Measurements from ENCODE around the gene ZFAND2B. TPM values are rescaled to one million over a fixed set of nuclear protein-coding genes. Genes with fewer than 3 reads are reported as not detected.

The ZFAND2B gene
- total and polyA plus RNA-seq, 2 donors (not counting 1 experiment from before 2014, with no cell fraction given): 55.2 to 115 TPM

- Mint-ChIP-seq H3K4me1 (peaks cover 88% of the 10 kb centered on the region), H3K27ac (peak overlapping the region; percentile 96), H3K4me3 (peak overlapping the region; percentile 87), H3K9me3 (ENCODE audit: insufficient read depth) (no peaks in the 10 kb centered on the region), H3K27me3 (no peaks in the 10 kb centered on the region)
- WGBS (ENCODE audit: insufficient coverage): 71% methylated on average over 11 of the region's 17 CpGs
- Histone ChIP-seq H3K4me1 (ENCODE audit: control insufficient read depth in 2 of 2, insufficient read depth in 2 of 2, low read length in 2 of 2) (peaks cover 73 to 80% of the 10 kb centered on the region in 2 donors), H3K9ac (ENCODE audit: low read length) (peak overlapping the region; percentile 30), H3K9me3 (ENCODE audit: control extremely low read depth in 1 of 3, control insufficient read depth in 2 of 3, insufficient read depth in 1 of 3, low read length in 2 of 3) (no peaks in the 10 kb centered on the region), H2AFZ (ENCODE audit: insufficient read depth, low read depth, low read length, poor library complexity, severe bottlenecking) (no peak overlapping the region), H3K79me2 (ENCODE audit: control insufficient read depth, insufficient read depth, low read length) (peaks cover 76% of the 10 kb centered on the region), H3K4me3 (ENCODE audit: control extremely low read depth in 1 of 5, extremely low read depth in 1 of 5, insufficient read depth in 1 of 5, low read depth in 2 of 5, low read length in 4 of 5) (peak overlapping the region in 4 of 5 experiments; percentile 3 to 53 (median 28)), H3K36me3 (replicated peaks in 1 of 2; ENCODE audit: control extremely low read depth in 1 of 2, control insufficient read depth in 1 of 2, extremely low read depth in 1 of 2, insufficient read depth in 2 of 2, low read length in 1 of 2) (peaks cover 2 to 35% of the 10 kb centered on the region in 2 experiments), H3K27ac (ENCODE audit: low read length in 2 of 2) (peak overlapping the region; percentile 75 to 92), H3K27me3 (replicated peaks in 1 of 4; ENCODE audit: control extremely low read depth in 1 of 4, control insufficient read depth in 3 of 4, insufficient read depth in 4 of 4, low read length in 3 of 4) (no peaks in the 10 kb centered on the region), H3K4me2 (replicated peaks; ENCODE audit: low read depth, low read length, poor library complexity, severe bottlenecking) (peak overlapping the region; percentile 93), H4K20me1 (ENCODE audit: control insufficient read depth, insufficient read depth, low read length, poor library complexity, severe bottlenecking) (peaks cover 15% of the 10 kb centered on the region)
- TF ChIP-seq CTCF (IDR thresholded peaks at IDR 0.05) (no peak), EZH2 (IDR thresholded peaks at IDR 0.05; ENCODE audit: borderline replicate concordance, insufficient read depth, low read depth, low read length, poor library complexity, severe bottlenecking) (no peak)
- ATAC-seq (ENCODE audit: low read depth) (peak; percentile 21), DNase-seq (peak; percentile 55)
- ChIA-PET CTCF (interaction anchor here (1.0 to 6.8 kb wide), 7 partner anchors 9 to 72 kb away, joined by 3 to 69 read pairs (median 8); partner anchors contain the start of genes ANKZF1, ATG9A and DNAJB2), POLR2A (interaction anchor here (0.6 to 3.3 kb wide), 8 partner anchors 9 to 47 kb away, joined by 3 to 39 read pairs (median 6); partner anchors contain the start of genes ABCB6, ANKZF1, ATG9A and DNAJB2)
- intact Hi-C loops (cut with micrococcal nuclease): no loop called here
Observed at GRCh38 chr2:219247678-219248642, 41.4 kb downstream of the ZFAND2B start.

Measured in B cell (primary cell).